Mucosa of stomach (tissue), 1 donor: ENCODE results near the gene POP4.

Experiments used
- H3K27me3 ChIP-seq: one replicate; pipeline ENCODE4 v1.7.0; 2013; ENCODE audit warnings: mild to moderate bottlenecking, low read length; ENCODE audit not compliant: control insufficient read depth, insufficient read depth
- H3K36me3 ChIP-seq: one replicate; pipeline ENCODE4 v1.7.0; 2013; ENCODE audit warnings: low read length; ENCODE audit not compliant: control insufficient read depth, insufficient read depth
- H3K4me1 ChIP-seq: one replicate; pipeline ENCODE4 v1.7.0; 2013; ENCODE audit warnings: mild to moderate bottlenecking, low read length; ENCODE audit not compliant: control insufficient read depth, insufficient read depth
- H3K4me3 ChIP-seq: one replicate; pipeline ENCODE4 v1.7.0; 2013; ENCODE audit warnings: low read length
- H3K9ac ChIP-seq: one replicate; pipeline ENCODE4 v1.7.0; 2013; ENCODE audit warnings: mild to moderate bottlenecking, low read length, moderate library complexity
- H3K9me3 ChIP-seq: one replicate; pipeline ENCODE4 v1.7.0; 2013; ENCODE audit warnings: mild to moderate bottlenecking, low read length, moderate library complexity; ENCODE audit not compliant: control insufficient read depth
- donor health status: Pancreatic carcinoma.

Gene POP4

GRCh38 chr19:29645491-29645867 is 39.4 kb downstream of the POP4 start:
- Histone ChIP-seq H3K4me1 (peaks cover 13% of the 10 kb centered on the region), H3K4me3 (no peak overlapping the region), H3K9ac (no peak overlapping the region), H3K9me3 (no peaks in the 10 kb centered on the region), H3K27me3 (no peaks in the 10 kb centered on the region), H3K36me3 (no peaks in the 10 kb centered on the region)

GRCh38 chr19:29645911-29646310 is 39.8 kb downstream of the POP4 start:
- Histone ChIP-seq H3K9me3 (no peaks in the 10 kb centered on the region), H3K4me1 (peaks cover 13% of the 10 kb centered on the region), H3K27me3 (no peaks in the 10 kb centered on the region), H3K36me3 (no peaks in the 10 kb centered on the region), H3K9ac (no peak overlapping the region), H3K4me3 (no peak overlapping the region)

GRCh38 chr19:29650772-29651387 is 44.8 kb downstream of the POP4 start:
- Histone ChIP-seq H3K4me3 (no peak overlapping the region), H3K9ac (no peak overlapping the region), H3K9me3 (no peaks in the 10 kb centered on the region), H3K36me3 (no peaks in the 10 kb centered on the region), H3K27me3 (no peaks in the 10 kb centered on the region), H3K4me1 (peaks cover 6% of the 10 kb centered on the region)

- H3K4me1 ChIP-seq = no peaks in the 10 kb centered on the region
- H3K4me3 ChIP-seq = no peak overlapping the region
- no peaks in the 10 kb centered on the region for H3K36me3 ChIP-seq
Measured at GRCh38 chr19:29651622-29652394, 45.7 kb downstream of the POP4 start.

GRCh38 chr19:29653398-29653797 is 47.3 kb downstream of the POP4 start:
- H3K4me1 ChIP-seq = no peaks in the 10 kb centered on the region
- no peaks in the 10 kb centered on the region for H3K27me3 ChIP-seq
- H3K4me3 ChIP-seq = no peak overlapping the region
- H3K36me3 ChIP-seq = no peaks in the 10 kb centered on the region
- H3K9me3 ChIP-seq = no peaks in the 10 kb centered on the region
- H3K9ac ChIP-seq = no peak overlapping the region

More at GRCh38 chr19:29651622-29652394, 45.7 kb downstream of the POP4 start:
- Histone ChIP-seq H3K27me3 (no peaks in the 10 kb centered on the region), H3K9ac (no peak overlapping the region), H3K9me3 (no peaks in the 10 kb centered on the region)

DNA sequence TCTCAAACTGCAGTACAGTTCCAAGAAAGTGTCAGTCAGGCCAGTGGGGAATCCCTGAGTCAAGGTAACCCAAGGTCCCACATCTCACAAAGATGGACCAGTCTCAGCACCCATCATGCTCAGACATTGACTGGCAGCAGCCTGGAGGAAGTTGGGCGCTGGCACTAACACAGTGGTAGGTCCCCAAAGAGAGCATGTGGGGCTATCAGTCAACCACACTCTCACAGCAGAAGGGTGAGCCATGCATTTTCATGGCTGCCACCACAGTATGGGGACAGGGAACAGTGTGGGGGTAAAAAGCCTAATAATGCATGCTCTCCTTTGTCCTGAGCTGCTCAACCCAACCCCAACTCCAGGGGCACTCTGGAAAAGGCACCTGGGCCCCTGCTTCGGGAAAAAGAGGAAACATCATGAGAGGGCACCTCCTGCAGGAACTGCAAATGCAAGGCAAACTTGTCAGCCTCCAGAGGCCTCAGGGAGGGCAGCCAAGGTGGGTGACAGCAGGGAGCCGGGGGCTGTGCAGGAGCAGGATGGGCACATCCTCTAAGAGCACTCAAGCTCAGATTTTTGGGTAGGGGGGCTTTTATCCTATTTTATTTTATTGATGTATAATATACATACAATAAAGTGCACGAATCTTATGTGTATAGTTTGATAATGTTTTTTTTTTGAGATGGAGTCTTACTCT is 49.7 kb downstream of the POP4 start:
- Histone ChIP-seq H3K36me3 (no peaks in the 10 kb centered on the region), H3K4me3 (no peak overlapping the region), H3K4me1 (no peaks in the 10 kb centered on the region), H3K27me3 (peaks cover 4% of the 10 kb centered on the region), H3K9ac (no peak overlapping the region), H3K9me3 (no peaks in the 10 kb centered on the region)

DNA sequence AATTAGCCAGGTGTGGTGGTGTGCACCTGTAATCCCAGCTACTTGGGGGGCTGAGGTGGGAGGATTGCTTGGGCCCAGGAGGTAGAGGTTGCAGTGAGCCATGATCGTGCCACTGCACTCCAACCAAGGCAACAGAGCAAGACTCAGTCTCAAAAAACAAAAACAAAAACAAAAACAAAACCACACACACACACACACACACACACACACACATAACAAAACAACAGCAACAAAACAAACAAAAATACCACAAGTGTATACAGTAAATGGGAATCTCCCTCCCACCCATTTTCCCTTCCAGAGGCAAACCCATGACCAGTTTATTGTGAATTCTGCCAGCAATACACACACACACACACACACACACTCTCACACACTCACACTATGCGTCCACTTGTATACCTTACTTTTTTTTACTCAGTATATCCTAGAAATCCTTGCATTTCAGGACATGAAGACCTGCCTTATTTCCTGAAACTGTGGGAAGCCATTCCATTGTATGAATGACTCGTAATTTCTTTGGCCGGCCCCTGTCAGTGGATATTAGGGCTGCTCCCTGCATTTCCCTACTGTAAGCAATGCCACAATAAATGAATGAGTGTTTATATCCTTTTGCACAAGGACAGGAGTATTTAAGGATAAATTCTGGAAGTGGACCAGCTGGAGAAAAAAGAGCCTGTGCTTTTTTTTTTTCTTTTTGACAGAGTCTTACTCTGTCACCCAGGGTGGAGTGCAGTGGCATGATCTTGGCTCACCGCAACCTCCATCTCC is 52.3 kb downstream of the POP4 start:
- peaks cover 14% of the 10 kb centered on the region for H3K4me1 ChIP-seq
- H3K9ac ChIP-seq = no peak overlapping the region

DNA sequence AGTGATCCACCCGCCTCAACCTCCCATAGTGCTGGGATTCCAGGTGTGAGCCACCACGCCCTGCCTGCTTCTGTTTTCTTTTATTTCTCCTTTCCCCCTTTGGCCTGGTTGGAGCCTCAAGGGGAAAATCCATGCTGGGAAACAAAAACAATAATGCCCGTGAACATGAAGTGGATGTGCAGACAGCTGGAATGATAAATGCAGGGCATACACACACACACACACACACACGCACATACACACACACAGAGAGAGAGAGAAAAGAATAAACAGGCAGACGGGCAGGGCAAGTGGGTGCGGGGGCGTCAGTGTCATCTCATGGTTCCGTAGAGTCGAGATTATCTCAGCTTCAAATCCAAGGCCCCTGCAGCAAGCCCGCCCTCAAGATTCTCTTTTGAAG is 54.8 kb downstream of the POP4 start:
- Histone ChIP-seq H3K9ac (no peak overlapping the region), H3K4me1 (peaks cover 22% of the 10 kb centered on the region), H3K9me3 (no peaks in the 10 kb centered on the region), H3K27me3 (peaks cover 8% of the 10 kb centered on the region), H3K4me3 (no peak overlapping the region), H3K36me3 (no peaks in the 10 kb centered on the region)

More for the DNA sequence above, 52.3 kb downstream of the POP4 start:
- Histone ChIP-seq H3K27me3 (peaks cover 6% of the 10 kb centered on the region), H3K4me3 (no peak overlapping the region), H3K36me3 (no peaks in the 10 kb centered on the region), H3K9me3 (no peaks in the 10 kb centered on the region)

- Histone ChIP-seq H3K9ac (no peak overlapping the region), H3K36me3 (no peaks in the 10 kb centered on the region), H3K4me1 (peaks cover 30% of the 10 kb centered on the region), H3K4me3 (no peak overlapping the region), H3K27me3 (peaks cover 11% of the 10 kb centered on the region), H3K9me3 (no peaks in the 10 kb centered on the region)
Measured at GRCh38 chr19:29662278-29662603, 56.2 kb downstream of the POP4 start.

DNA sequence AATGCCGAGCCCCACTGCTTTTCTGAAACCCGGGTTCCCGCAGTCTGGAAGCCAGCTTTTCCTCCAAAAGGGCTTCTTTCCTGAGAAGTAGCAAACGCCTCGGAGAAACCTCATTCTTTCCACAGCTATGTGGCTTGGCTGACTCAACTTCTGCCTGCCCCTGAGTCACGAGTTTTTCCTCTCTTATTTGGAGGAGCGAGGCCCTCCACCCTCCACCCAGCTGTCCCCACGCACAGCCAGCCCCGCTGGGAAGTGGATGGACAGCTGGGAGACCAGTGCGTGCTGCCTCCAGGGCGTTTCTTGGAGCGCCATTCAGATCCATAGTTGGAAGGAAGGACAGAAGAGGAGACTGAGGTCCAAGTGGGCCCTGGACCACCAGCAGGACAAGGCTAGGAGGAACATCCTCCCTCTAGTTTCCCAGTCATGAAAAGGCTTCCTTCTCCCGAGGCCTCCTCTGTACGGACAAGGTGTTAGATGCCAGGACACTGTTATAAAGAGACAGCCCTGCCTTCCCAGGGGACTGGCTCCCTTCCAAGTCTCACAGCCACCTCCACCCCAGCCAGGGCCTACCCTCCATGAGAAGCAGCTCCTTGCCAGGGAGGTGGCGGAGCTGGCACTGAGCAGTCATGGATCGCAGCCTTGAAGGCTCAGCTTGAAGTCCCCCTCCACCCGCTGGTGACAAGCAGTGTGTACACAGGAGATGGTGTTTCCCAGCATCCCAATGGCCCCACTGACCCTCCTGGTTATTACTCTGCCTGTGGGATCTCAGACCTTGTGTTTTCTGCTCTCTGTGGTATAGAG is 56.7 kb downstream of the POP4 start:
- Histone ChIP-seq H3K9me3 (no peaks in the 10 kb centered on the region), H3K27me3 (peaks cover 11% of the 10 kb centered on the region), H3K36me3 (no peaks in the 10 kb centered on the region), H3K9ac (no peak overlapping the region), H3K4me3 (no peak overlapping the region), H3K4me1 (peaks cover 34% of the 10 kb centered on the region)
